Neutrophil (primary cell): Measurements from ENCODE around the gene CDC14C.

Experiments used
- H3K27ac ChIP-seq: fragments of 200-600 bp; sonication (generic); 2 replicates; pipeline ENCODE4 v1.5.1; 2016; ENCODE audit warnings: mild to moderate bottlenecking, moderate library complexity
- H3K27me3 ChIP-seq: fragments of 200-600 bp; sonication (generic); 2 replicates; pipeline ENCODE4 v1.6.0; 2016; ENCODE audit warnings: mild to moderate bottlenecking
- H3K36me3 ChIP-seq: fragments of 200-600 bp; sonication (generic); 2 replicates; pipeline ENCODE4 v1.5.1; 2017
- H3K4me1 ChIP-seq, 2 experiments: fragments of 200-600 bp in 1 of 2; sonication (generic) in 1 of 2; 1 replicate in 1 of 2; 2 replicates in 1 of 2; pipeline versions ENCODE4 v1.5.1 to v1.6.1; 2013 to 2016; ENCODE audit warnings: low read depth in 1 of 2, low read length in 1 of 2, mild to moderate bottlenecking in 1 of 2, moderate library complexity in 1 of 2; ENCODE audit not compliant: control insufficient read depth in 1 of 2, insufficient read depth in 1 of 2
- H3K4me3 ChIP-seq, 2 experiments: fragments of 200-600 bp in 1 of 2; sonication (generic) in 1 of 2; 1 replicate in 1 of 2; 2 replicates in 1 of 2; pipeline ENCODE4 v1.5.1; 2013 to 2016; ENCODE audit warnings: low read depth in 1 of 2, low read length in 1 of 2, mild to moderate bottlenecking in 1 of 2, moderate library complexity in 1 of 2
- H3K9me3 ChIP-seq: fragments of 200-600 bp; sonication (generic); 2 replicates; pipeline ENCODE4 v1.5.1; 2016
- CTCF ChIP-seq: fragments of 200-600 bp; sonication (generic); IDR thresholded peaks from 2 replicates; pipeline ENCODE4 v1.5.1; 2016; ENCODE audit warnings: antibody characterized with exemption

Gene CDC14C

GRCh38 chr7:48959676-48960075 lies 35.3 kb downstream of the CDC14C start:
- no peaks in the 10 kb centered on the region for H3K36me3 ChIP-seq
- H3K9me3 ChIP-seq: no peaks in the 10 kb centered on the region
- H3K4me1 ChIP-seq: no peaks in the 10 kb centered on the region
- H3K27me3 ChIP-seq: no peaks in the 10 kb centered on the region
- H3K27ac ChIP-seq: no peak overlapping the region
- H3K4me3 ChIP-seq: no peak overlapping the region
- no peak for TF ChIP-seq CTCF

- Histone ChIP-seq H3K27ac (no peak overlapping the region), H3K4me3 (no peak overlapping the region), H3K27me3 (no peaks in the 10 kb centered on the region), H3K4me1 (no peaks in the 10 kb centered on the region), H3K36me3 (no peaks in the 10 kb centered on the region), H3K9me3 (no peaks in the 10 kb centered on the region)
- TF ChIP-seq CTCF: no peak
These were observed 38.6 kb downstream of the CDC14C start for GRCh38 chr7:48962821-48963505.

- no peaks in the 10 kb centered on the region for H3K27me3 ChIP-seq
- no peak for TF ChIP-seq CTCF
- H3K36me3 ChIP-seq: no peaks in the 10 kb centered on the region
- H3K4me3 ChIP-seq: no peak overlapping the region
- H3K9me3 ChIP-seq: no peaks in the 10 kb centered on the region
- H3K4me1 ChIP-seq: no peaks in the 10 kb centered on the region
- no peak overlapping the region for H3K27ac ChIP-seq
These were observed 39.7 kb downstream of the CDC14C start for GRCh38 chr7:48964074-48964473.

GRCh38 chr7:48971173-48971572 lies 46.8 kb downstream of the CDC14C start:
- no peaks in the 10 kb centered on the region for H3K27me3 ChIP-seq
- no peak for TF ChIP-seq CTCF
- no peaks in the 10 kb centered on the region for H3K4me1 ChIP-seq
- no peak overlapping the region for H3K4me3 ChIP-seq
- no peak overlapping the region for H3K27ac ChIP-seq
- no peaks in the 10 kb centered on the region for H3K36me3 ChIP-seq
- H3K9me3 ChIP-seq: no peaks in the 10 kb centered on the region

GRCh38 chr7:48976253-48976652 lies 51.9 kb downstream of the CDC14C start:
- Histone ChIP-seq H3K4me3 (no peak overlapping the region), H3K36me3 (no peaks in the 10 kb centered on the region), H3K4me1 (no peaks in the 10 kb centered on the region), H3K9me3 (no peaks in the 10 kb centered on the region), H3K27me3 (no peaks in the 10 kb centered on the region), H3K27ac (no peak overlapping the region)
- TF ChIP-seq CTCF: no peak
